HG02763 (cell line): ENCODE results near the gene ABCB8.

Experiments used
- ATAC-seq: cut with Tn5 transposase; IDR thresholded peaks from one replicate; pipeline ENCODE4 v1.9.1; 2021; ENCODE audit warnings: mild to moderate bottlenecking, moderate library complexity; ENCODE audit not compliant: unreplicated experiment

ABCB8 gene

GRCh38 chr7:151069841-151070573, 41.8 kb downstream of the ABCB8 start:
- no peak for ATAC-seq

- no peak for ATAC-seq
Measured at GRCh38 chr7:151070574-151070960, 42.3 kb downstream of the ABCB8 start.

GRCh38 chr7:151071032-151071866, 43.0 kb downstream of the ABCB8 start:
- ATAC-seq = no peak

GRCh38 chr7:151073990-151074389, 45.7 kb downstream of the ABCB8 start:
- no peak for ATAC-seq

GRCh38 chr7:151074817-151075661, 46.8 kb downstream of the ABCB8 start:
- ATAC-seq = no peak

- ATAC-seq = no peak
Measured at GRCh38 chr7:151075662-151075971, 47.4 kb downstream of the ABCB8 start.

GRCh38 chr7:151075978-151076426, 47.8 kb downstream of the ABCB8 start:
- no peak for ATAC-seq

GRCh38 chr7:151076863-151077704, 48.8 kb downstream of the ABCB8 start:
- ATAC-seq = no peak

GRCh38 chr7:151077705-151078232, 49.5 kb downstream of the ABCB8 start:
- no peak for ATAC-seq

GRCh38 chr7:151078233-151079040, 50.2 kb downstream of the ABCB8 start:
- no peak for ATAC-seq

- ATAC-seq = no peak
Measured at GRCh38 chr7:151079199-151079910, 51.1 kb downstream of the ABCB8 start.

GRCh38 chr7:151080067-151080521, 51.8 kb downstream of the ABCB8 start:
- ATAC-seq = peak; percentile 1

- peak; percentile 72 for ATAC-seq
Measured at GRCh38 chr7:151080522-151081169, 52.4 kb downstream of the ABCB8 start, which contains the start of gene FASTK. Gene FASTK, minus strand, starts transcription at chr7:151080809. Its CDS starts 43 bp downstream, at chr7:151080766.

GRCh38 chr7:151081170-151082101, 53.2 kb downstream of the ABCB8 start:
- no peak for ATAC-seq

- no peak for ATAC-seq
Measured at GRCh38 chr7:151082141-151083070, 54.2 kb downstream of the ABCB8 start.
